HL-60 (cell line): ENCODE measurements around the gene MIDN.

Experiments
- DNase-seq, 2 experiments: peaks; one replicate each; pipeline ENCODE4 v3.0.0-alpha.2; 2010 to 2020; ENCODE audit warnings: low read depth in 1 of 2, low spot score in 1 of 2
- H3K27ac ChIP-seq: fragments of 250-450 bp; sonication (Bioruptor Pico); replicated peaks from 2 replicates; pipeline ENCODE4 v1.5.1; 2020; ENCODE audit warnings: mild to moderate bottlenecking, moderate library complexity
- H3K27me3 ChIP-seq: fragments of 250-450 bp; sonication (Bioruptor Pico); 2 replicates; pipeline ENCODE4 v1.5.1; 2021; ENCODE audit warnings: mild to moderate bottlenecking, moderate library complexity; ENCODE audit not compliant: insufficient read depth, poor library complexity, severe bottlenecking
- H3K4me3 ChIP-seq: replicated peaks from 2 replicates; pipeline ENCODE4 v1.5.1; 2011; ENCODE audit warnings: mild to moderate bottlenecking, control low read depth, low read length; ENCODE audit not compliant: insufficient read depth
- CTCF ChIP-seq: IDR thresholded peaks from one replicate; pipeline ENCODE4 v1.5.1; 2011; ENCODE audit warnings: low read length, control low read depth, inconsistent platforms; ENCODE audit not compliant: insufficient read depth
- GABPA ChIP-seq: IDR thresholded peaks from 2 replicates; pipeline ENCODE4 v1.6.1; 2012; ENCODE audit warnings: low read depth
- POLR2AphosphoS5 ChIP-seq: IDR thresholded peaks from 2 replicates; pipeline ENCODE4 v1.6.1; 2012; ENCODE audit warnings: low read depth
- REST ChIP-seq: IDR thresholded peaks from 2 replicates; pipeline ENCODE4 v1.6.1; 2012; ENCODE audit warnings: low read depth; ENCODE audit not compliant: insufficient replicate concordance
- SPI1 ChIP-seq: IDR thresholded peaks from 2 replicates; pipeline ENCODE4 v1.6.1; 2012; ENCODE audit warnings: low read depth, mild to moderate bottlenecking, borderline replicate concordance

MIDN gene

DNA sequence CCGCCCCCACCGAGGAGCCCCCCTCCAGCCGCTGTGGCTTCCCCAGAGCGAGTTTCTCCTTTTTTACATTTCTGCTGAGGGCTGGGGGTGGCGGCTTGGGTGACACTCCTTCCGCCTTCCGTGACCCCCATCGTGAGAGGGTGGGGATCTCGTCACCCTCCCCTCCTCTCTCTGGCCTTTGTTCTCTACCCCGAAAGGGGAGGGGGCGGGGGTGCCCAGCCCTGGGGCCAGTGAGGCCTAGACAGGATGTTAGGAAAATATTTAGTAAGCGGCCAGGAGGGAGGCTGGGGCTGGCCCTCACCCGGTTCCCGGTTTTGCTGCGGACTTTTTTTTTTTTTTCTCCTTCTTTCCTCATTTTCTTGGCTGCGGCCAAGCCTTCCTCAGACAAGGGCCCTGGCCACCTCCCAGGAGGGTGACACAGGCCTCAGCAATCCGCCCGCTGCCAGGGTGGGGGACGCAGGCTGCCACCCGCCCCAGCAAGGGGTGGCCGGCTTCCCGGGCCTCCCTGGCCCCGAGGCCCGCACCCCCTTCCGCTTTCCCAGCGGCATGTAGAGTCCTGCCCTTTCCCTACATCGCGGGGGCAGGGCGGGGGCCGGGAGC lies 3.9 kb downstream of the MIDN start:
- Histone ChIP-seq H3K27me3 (no peaks in the 10 kb centered on the region), H3K4me3 (peak overlapping the region; percentile 89), H3K27ac (peak overlapping the region; percentile 98)
- TF ChIP-seq SPI1 = peak; percentile 65; the same call in 1 of the 2 replicates
- TF ChIP-seq POLR2AphosphoS5 = no peak; the same call in 1 of the 2 replicates
- DNase-seq = peak; percentile 84 to 99

- DNase-seq = peak; percentile 95 to 99
- TF ChIP-seq POLR2AphosphoS5 (peak; percentile 34; the same call in 1 of the 2 replicates), SPI1 (peak; percentile 89), REST (peak; percentile 17), CTCF (no peak), GABPA (peak; percentile 34; the same call in 1 of the 2 replicates)
- Histone ChIP-seq H3K27me3 (no peaks in the 10 kb centered on the region), H3K4me3 (peak overlapping the region; percentile 89), H3K27ac (peak overlapping the region; percentile 98)
Observed at GRCh38 chr19:1252821-1253513, 4.6 kb downstream of the MIDN start.

DNA sequence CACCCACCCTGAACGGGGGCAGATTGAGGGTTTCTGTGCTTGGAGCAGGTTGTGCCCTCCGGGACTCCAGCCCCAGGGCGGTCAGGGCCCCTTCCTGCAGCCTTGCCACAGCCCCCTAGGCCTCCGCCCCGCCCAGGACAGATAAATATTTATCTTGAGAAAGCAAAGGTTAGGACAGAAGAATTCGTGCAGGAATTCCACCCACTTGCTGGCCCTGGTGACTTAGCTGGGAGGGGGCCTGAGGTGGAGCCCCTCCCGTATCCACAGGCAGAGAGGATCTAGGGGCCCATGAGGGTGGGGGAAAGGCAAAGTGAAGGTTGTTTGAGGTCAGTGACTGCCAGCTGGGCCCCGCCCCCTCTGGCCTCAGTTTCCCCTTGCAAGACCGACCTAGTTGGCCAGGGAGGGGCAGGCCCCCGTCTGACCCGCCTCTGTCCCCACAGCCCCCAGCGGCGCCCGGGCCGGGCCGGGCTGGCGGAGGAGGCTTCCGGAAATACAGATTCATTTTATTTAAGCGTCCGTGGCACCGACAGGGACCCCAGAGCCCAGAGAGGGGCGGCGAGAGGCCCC lies 5.2 kb downstream of the MIDN start:
- Histone ChIP-seq H3K27me3 (no peaks in the 10 kb centered on the region), H3K4me3 (peak overlapping the region; percentile 89), H3K27ac (peak overlapping the region; percentile 98)
- peak in 1 of 2 experiments; percentile 81 for DNase-seq
- no peak; the same call in 1 of the 2 replicates for TF ChIP-seq POLR2AphosphoS5
- TF ChIP-seq REST = no peak
- no peak for TF ChIP-seq SPI1
- TF ChIP-seq CTCF = no peak
- TF ChIP-seq GABPA = no peak

- Histone ChIP-seq H3K27ac (peak overlapping the region; percentile 98), H3K4me3 (no peak overlapping the region), H3K27me3 (no peaks in the 10 kb centered on the region)
- TF ChIP-seq GABPA (no peak), REST (no peak), CTCF (no peak), SPI1 (no peak), POLR2AphosphoS5 (no peak)
- DNase-seq = peak in 1 of 2 experiments; percentile 67
Observed at GRCh38 chr19:1254081-1254527, 5.7 kb downstream of the MIDN start.
